Tongue (tissue), 2 donors: Measurements from ENCODE around the gene MED20. TPM values are rescaled to one million over a fixed set of nuclear protein-coding genes. Genes with fewer than 3 reads are reported as not detected.
"Not testable (repeated sequence)": the region's sequence is repeated elsewhere in the genome, so short reads cannot be mapped to it uniquely, and the experiment has no call there.

ENCODE experiments used
- DNase-seq: peaks from one replicate; pipeline ENCODE4 v3.0.0-alpha.2; 2015
- total RNA-seq: library from RNA; depleted of rRNA; stranded (reverse); fragments of >200 nt; gene quantifications from one replicate; pipeline ENCODE4 v1.2.3, GENCODE V29; 2014

Gene MED20
- 26.6 TPM for total RNA-seq

GRCh38 chr6:41920921-41921711, at the start of gene MED20, which contains the start of gene BYSL:
MED20 (minus strand) TSS chr6:41921139; CDS start chr6:41921018, 121 bp downstream.
BYSL (plus strand) TSS chr6:41921499; CDS start chr6:41921563, 64 bp downstream.
- DNase-seq = peak; percentile 98

GRCh38 chr6:41970436-41970846, 49.5 kb upstream of the MED20 start:
- DNase-seq = no peak

- DNase-seq = no peak
Measured at GRCh38 chr6:41967312-41968287, 46.7 kb upstream of the MED20 start.

- no peak for DNase-seq
Measured at GRCh38 chr6:41966961-41967311, 46.0 kb upstream of the MED20 start.

GRCh38 chr6:41966214-41966920, 45.4 kb upstream of the MED20 start:
- DNase-seq = no peak

GRCh38 chr6:41965429-41966213, 44.7 kb upstream of the MED20 start:
- DNase-seq = no peak

GRCh38 chr6:41964201-41964887, 43.4 kb upstream of the MED20 start:
- no peak for DNase-seq

GRCh38 chr6:41963371-41963770, 42.4 kb upstream of the MED20 start:
- DNase-seq = no peak

- no peak for DNase-seq
Measured at GRCh38 chr6:41960028-41960427, 39.1 kb upstream of the MED20 start.

- no peak for DNase-seq
Measured at GRCh38 chr6:41958022-41958856, 37.3 kb upstream of the MED20 start.

- DNase-seq = no peak
Measured at GRCh38 chr6:41957117-41957516, 36.2 kb upstream of the MED20 start.

GRCh38 chr6:41955412-41955811, 34.5 kb upstream of the MED20 start:
- no peak for DNase-seq

GRCh38 chr6:41954668-41955067, 33.7 kb upstream of the MED20 start:
- DNase-seq = no peak

- no peak for DNase-seq
Measured at GRCh38 chr6:41947581-41948220, 26.8 kb upstream of the MED20 start.

GRCh38 chr6:41943456-41943855, 22.5 kb upstream of the MED20 start:
- no peak for DNase-seq

- not testable (repeated sequence) for DNase-seq
Measured at GRCh38 chr6:41942882-41943281, 21.9 kb upstream of the MED20 start.

- DNase-seq = no peak
Measured at GRCh38 chr6:41942067-41942851, 21.3 kb upstream of the MED20 start.

- peak; percentile 96 for DNase-seq
Measured at GRCh38 chr6:41941280-41942066, 20.5 kb upstream of the MED20 start, which contains the start of gene CCND3. CCND3 (minus strand) TSS chr6:41941808; CDS start chr6:41941649, 159 bp downstream.
